Gastroesophageal sphincter (tissue), 4 donors: ENCODE results near the gene CCDC117. TPM values are rescaled to one million over a fixed set of nuclear protein-coding genes. Genes with fewer than 3 reads are reported as not detected.
A peak's percentile ranks its signal among the peaks of the same experiment; 100 is the strongest.
"Not testable (repeated sequence)": the region's sequence is repeated elsewhere in the genome, so short reads cannot be mapped to it uniquely, and the experiment has no call there.

Source experiments
- ATAC-seq: fragments of 150-250 bp; one replicate; pipeline ENCODE4 v1.9.1; 2016; ENCODE audit warnings: mild to moderate bottlenecking, moderate library complexity
- H3K27ac ChIP-seq, 4 donors: fragments of 200-600 bp; sonication (generic) in 3 of 4; 1 replicate in 3 of 4; 2 replicates in 1 of 4; pipeline ENCODE4 v1.5.1; 2016 to 2019
- H3K27me3 ChIP-seq: fragments of 200-600 bp; sonication (generic); one replicate; pipeline ENCODE4 v1.5.1; 2019
- H3K36me3 ChIP-seq, 2 donors: fragments of 200-600 bp; sonication (generic); one replicate each; pipeline ENCODE4 v1.5.1; 2019; ENCODE audit warnings: control low read depth in 1 of 2
- H3K4me1 ChIP-seq, 3 donors: fragments of 200-600 bp; sonication (generic); 1 replicate in 2 of 3; 2 replicates in 1 of 3; pipeline ENCODE4 v1.5.1; 2016 to 2019; ENCODE audit warnings: control low read depth in 2 of 3
- H3K4me3 ChIP-seq, 2 donors: fragments of 200-600 bp; sonication (generic); one replicate each; pipeline ENCODE4 v1.5.1; 2019; ENCODE audit warnings: mild to moderate bottlenecking in 1 of 2, moderate library complexity in 1 of 2
- H3K9me3 ChIP-seq, 3 donors: fragments of 200-600 bp; sonication (generic); one replicate each; pipeline ENCODE4 v1.5.1; 2017 to 2019; ENCODE audit warnings: control low read depth in 2 of 3
- EP300 ChIP-seq: sonication (generic); formaldehyde crosslinking; IDR thresholded peaks from one replicate; pipeline ENCODE4 v1.6.1; 2017; ENCODE audit warnings: antibody characterized with exemption, mild to moderate bottlenecking
- POLR2A ChIP-seq, 2 donors: fragments of 450-650 bp; IDR thresholded peaks; one replicate each; pipeline ENCODE4 v1.6.1; 2017; ENCODE audit warnings: antibody characterized with exemption in 2 of 2, mild to moderate bottlenecking in 2 of 2, moderate library complexity in 1 of 2
- POLR2AphosphoS5 ChIP-seq: sonication (generic); formaldehyde crosslinking; IDR thresholded peaks from one replicate; pipeline ENCODE4 v1.6.1; 2017; ENCODE audit warnings: antibody characterized with exemption
- WGBS, 2 donors: methylation state at CpG; one replicate each; pipeline ENCODE4 v1.1.5; 2018; ENCODE audit warnings: low coverage in 1 of 2; 5-methylcytosine and 5-hydroxymethylcytosine counted together
- total RNA-seq, 4 donors: library from RNA; depleted of rRNA; stranded (reverse); fragments of >200 nt; gene quantifications; one replicate each; pipeline ENCODE4 v1.1.0, GENCODE V29; 2016
- TF ChIP-seq, protein P1 (sequence below), 4 experiments: fragments of 200-600 bp in 2 of 4; fragments of 450-650 bp in 2 of 4; sonication (generic) in 1 of 4; IDR thresholded peaks; one replicate each; pipeline ENCODE4 v1.5.1; 2017 to 2019; ENCODE audit warnings: antibody characterized with exemption in 4 of 4, mild to moderate bottlenecking in 2 of 4, moderate library complexity in 2 of 4

The CCDC117 gene
- total RNA-seq, 4 donors from 2014 or later = 23.2 to 34.2 (median 25.7) TPM

DNA sequence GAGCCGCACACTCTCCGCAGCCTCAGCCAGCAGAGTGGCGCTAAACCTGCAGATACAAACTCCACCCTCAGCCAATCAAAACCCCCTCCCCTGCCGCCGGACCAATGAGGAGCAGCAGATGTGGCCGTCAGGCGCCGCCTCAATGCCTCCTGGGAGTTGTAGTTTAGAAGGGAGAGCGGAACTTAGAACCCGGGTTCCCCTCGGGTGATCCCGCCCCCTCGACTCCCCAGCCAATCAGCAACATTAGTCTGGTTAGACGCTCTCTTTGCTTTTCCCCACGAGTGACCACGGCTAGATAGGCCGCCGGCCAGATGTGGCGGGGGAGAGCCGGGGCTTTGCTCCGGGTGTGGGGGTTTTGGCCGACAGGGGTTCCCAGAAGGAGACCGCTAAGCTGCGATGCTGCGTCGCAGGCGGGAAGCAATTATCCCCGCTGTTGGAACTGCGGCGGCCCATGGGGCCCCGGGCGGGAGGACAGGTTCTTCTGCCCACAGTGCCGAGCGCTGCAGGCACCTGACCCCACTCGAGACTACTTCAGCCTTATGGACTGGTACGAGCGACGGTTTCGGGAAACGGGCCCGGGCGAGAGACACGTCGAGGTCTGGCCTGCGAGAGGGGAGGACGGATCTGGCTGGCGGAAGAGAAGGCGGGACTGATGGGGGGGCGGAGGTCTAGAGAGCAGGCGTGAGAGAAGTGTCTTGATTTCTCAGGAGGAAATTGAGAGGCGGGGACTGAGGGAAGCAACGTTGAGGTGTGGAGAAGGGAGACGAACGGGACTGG is 30.5 kb upstream of the CCDC117 start, which contains the start of the genes CHEK2 and HSCB:
TSS of gene CHEK2 (minus strand) at position 36 of the 777 bp plus-strand sequence. CDS start 7,099 bp downstream, outside the sequence.
TSS of gene HSCB (plus strand) at position 255 of the 777 bp plus-strand sequence. CDS start at position 312, 57 bp downstream.
- TF ChIP-seq, protein P1, sequence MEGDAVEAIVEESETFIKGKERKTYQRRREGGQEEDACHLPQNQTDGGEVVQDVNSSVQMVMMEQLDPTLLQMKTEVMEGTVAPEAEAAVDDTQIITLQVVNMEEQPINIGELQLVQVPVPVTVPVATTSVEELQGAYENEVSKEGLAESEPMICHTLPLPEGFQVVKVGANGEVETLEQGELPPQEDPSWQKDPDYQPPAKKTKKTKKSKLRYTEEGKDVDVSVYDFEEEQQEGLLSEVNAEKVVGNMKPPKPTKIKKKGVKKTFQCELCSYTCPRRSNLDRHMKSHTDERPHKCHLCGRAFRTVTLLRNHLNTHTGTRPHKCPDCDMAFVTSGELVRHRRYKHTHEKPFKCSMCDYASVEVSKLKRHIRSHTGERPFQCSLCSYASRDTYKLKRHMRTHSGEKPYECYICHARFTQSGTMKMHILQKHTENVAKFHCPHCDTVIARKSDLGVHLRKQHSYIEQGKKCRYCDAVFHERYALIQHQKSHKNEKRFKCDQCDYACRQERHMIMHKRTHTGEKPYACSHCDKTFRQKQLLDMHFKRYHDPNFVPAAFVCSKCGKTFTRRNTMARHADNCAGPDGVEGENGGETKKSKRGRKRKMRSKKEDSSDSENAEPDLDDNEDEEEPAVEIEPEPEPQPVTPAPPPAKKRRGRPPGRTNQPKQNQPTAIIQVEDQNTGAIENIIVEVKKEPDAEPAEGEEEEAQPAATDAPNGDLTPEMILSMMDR (IDR thresholded peaks at IDR 0.05) = peak in 2 of 4 experiments; percentile 6 to 19
- no peak for TF ChIP-seq EP300
- TF ChIP-seq POLR2A (IDR thresholded peaks at IDR 0.05) = peak; percentile 54 to 68
- TF ChIP-seq POLR2AphosphoS5 = peak; percentile 57
- Histone ChIP-seq H3K4me3 (peak within 1 kb of the TSS; percentile 60 to 95), H3K4me1 (peaks cover 0 to 23% (median 5%) of the 10 kb centered on the region in 3 donors), H3K9me3 (no peaks in the 10 kb centered on the region), H3K27me3 (no peaks in the 10 kb centered on the region), H3K36me3 (peaks cover 0 to 35% of the 10 kb centered on the region in 2 donors), H3K27ac (peak within 1 kb of the TSS; percentile 84 to 98 (median 96))
- 0% methylated on average over 11 to 20 of the region's 54 CpGs for WGBS, 2 donors
- ATAC-seq = peak; percentile 97

DNA sequence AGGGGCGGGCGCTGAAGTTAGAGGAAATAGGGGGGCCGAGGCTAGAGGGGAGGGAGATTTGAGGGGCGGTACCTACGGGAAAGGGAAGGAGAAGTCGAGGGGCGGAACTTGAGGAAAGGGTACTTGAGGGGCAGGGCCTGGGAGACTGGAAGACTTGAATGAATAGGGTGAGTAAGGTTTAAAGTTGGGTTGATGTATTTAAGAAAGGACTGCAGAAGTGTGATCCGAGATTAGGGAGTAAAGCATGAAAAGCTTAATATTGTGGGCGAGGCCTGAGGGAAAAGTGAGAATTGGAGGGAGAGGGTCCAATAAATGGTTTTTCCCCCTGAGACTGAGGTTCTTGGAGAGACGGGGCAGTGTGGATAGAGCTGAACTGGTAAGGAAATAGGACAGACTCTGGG is 29.9 kb upstream of the CCDC117 start:
- Histone ChIP-seq H3K4me1 (peaks cover 0 to 23% (median 5%) of the 10 kb centered on the region in 3 donors), H3K27me3 (no peaks in the 10 kb centered on the region), H3K36me3 (peaks cover 0 to 41% of the 10 kb centered on the region in 2 donors), H3K9me3 (no peaks in the 10 kb centered on the region), H3K27ac (peak overlapping the region; percentile 84 to 98 (median 96)), H3K4me3 (peak overlapping the region; percentile 60 to 95)
- TF ChIP-seq, protein P1 (IDR thresholded peaks at IDR 0.05) = no peak
- peak; percentile 4 for TF ChIP-seq POLR2AphosphoS5
- no peak for TF ChIP-seq EP300
- TF ChIP-seq POLR2A (IDR thresholded peaks at IDR 0.05) = no peak
- no peak for ATAC-seq
- WGBS, 2 donors = 2 to 4% methylated on average over 6 to 10 of the region's 10 CpGs

DNA sequence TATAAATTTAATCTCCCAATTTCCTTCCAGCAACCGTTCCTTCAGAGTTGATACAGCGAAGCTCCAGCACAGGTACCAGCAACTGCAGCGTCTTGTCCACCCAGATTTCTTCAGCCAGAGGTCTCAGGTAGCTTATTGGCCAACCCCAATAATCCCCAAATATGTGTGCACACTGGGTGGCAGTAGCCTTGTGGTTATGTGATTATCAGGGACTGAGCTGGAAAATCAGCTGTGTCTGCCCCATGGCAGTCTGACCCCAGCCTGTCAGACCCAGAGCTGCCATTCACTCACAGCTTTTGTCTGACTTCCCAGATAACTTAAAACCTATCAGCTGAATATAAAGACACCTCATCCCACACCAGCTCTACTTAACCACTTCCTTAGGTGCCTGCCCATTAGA is 28.6 kb upstream of the CCDC117 start:
- no peaks in the 10 kb centered on the region for H3K9me3 ChIP-seq
- H3K4me3 ChIP-seq = no peak overlapping the region
- WGBS, 2 donors = 88 to 95% methylated on average over 3 of the region's 3 CpGs
- H3K36me3 ChIP-seq = peaks cover 0 to 54% of the 10 kb centered on the region in 2 donors
- TF ChIP-seq POLR2AphosphoS5 (no peak), EP300 (no peak), POLR2A (IDR thresholded peaks at IDR 0.05) (no peak)
- TF ChIP-seq, protein P1 (IDR thresholded peaks at IDR 0.05) = no peak
- H3K27me3 ChIP-seq = no peaks in the 10 kb centered on the region
- H3K4me1 ChIP-seq = peaks cover 0 to 23% (median 5%) of the 10 kb centered on the region in 3 donors
- no peak overlapping the region for H3K27ac ChIP-seq
- ATAC-seq = no peak

DNA sequence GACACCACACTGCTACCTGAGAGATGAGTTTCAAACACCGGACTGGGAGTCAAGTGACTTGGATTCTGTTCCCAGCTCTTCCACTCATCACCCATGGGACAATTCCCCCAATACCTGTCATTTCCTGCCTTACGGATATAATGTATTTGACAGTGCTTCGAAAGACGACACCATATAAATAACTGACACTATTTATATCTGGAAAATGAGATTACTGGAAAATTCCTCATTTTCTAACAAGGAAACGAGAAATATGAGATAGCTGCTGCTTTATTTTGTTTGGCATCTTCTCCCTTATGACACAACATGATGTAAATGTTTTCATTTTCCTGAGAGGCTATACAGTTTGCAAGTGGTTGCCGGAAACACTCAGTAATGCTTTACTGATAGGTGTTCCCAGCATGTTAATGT is 22.0 kb upstream of the CCDC117 start:
- peaks cover 0 to 76% of the 10 kb centered on the region in 2 donors for H3K36me3 ChIP-seq
- WGBS, 2 donors = 61 to 73% methylated on average over 6 of the region's 6 CpGs

DNA sequence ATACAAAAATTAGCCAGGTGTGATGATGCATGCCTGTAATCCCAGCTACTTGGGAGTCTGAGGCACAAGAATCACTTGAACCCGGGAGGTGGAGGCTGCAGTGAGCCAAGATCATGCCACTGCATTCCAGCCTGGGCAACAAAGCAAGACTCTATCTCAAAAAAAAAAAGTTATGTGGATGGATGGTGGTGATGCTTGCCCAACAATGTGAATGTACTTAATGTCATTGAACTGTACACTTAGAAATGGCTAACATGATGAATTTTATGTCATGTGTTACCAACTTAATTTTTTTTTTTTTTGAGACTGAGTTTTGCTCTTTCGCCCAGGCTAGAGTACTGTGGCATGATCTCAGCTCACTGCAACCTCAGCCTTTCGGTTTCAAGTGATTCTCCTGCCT is 18.0 kb upstream of the CCDC117 start:
- not testable (repeated sequence) for ATAC-seq, H3K4me1 ChIP-seq, H3K27me3 ChIP-seq, H3K4me3 ChIP-seq, H3K27ac ChIP-seq, H3K9me3 ChIP-seq
- WGBS, 2 donors = 95 to 100% methylated on average over 1 to 3 of the region's 3 CpGs
- peaks cover 0 to 36% of the 10 kb centered on the region in 2 donors for H3K36me3 ChIP-seq

More for the DNA sequence above, 22.0 kb upstream of the CCDC117 start:
- ATAC-seq = no peak
- Histone ChIP-seq H3K9me3 (no peaks in the 10 kb centered on the region), H3K4me3 (no peak overlapping the region), H3K4me1 (no peaks in the 10 kb centered on the region), H3K27ac (no peak overlapping the region), H3K27me3 (no peaks in the 10 kb centered on the region)
- TF ChIP-seq POLR2AphosphoS5 (no peak), EP300 (no peak), POLR2A (IDR thresholded peaks at IDR 0.05) (no peak)
- TF ChIP-seq, protein P1 (IDR thresholded peaks at IDR 0.05) = no peak
